SU-DHL-6 (cell line): ENCODE data around the gene TRPC5OS.

Experiments
- H2AFZ ChIP-seq: fragments of 200-600 bp; sonication (generic); 2 replicates; pipeline ENCODE4 v1.6.1; 2014; ENCODE audit warnings: low read depth, mild to moderate bottlenecking, moderate library complexity, mixed read lengths, antibody characterized with exemption, low read length; ENCODE audit not compliant: severe bottlenecking
- H3F3A ChIP-seq: fragments of 200-600 bp; shearing (Covaris generic); 2 replicates; pipeline ENCODE4 v1.6.0; 2016; ENCODE audit warnings: antibody characterized with exemption, mild to moderate bottlenecking; ENCODE audit not compliant: insufficient read depth
- H3K27ac ChIP-seq: fragments of 200-600 bp; sonication (generic); 2 replicates; pipeline ENCODE4 v1.5.1; 2016; ENCODE audit warnings: low read depth, mild to moderate bottlenecking, low read length, moderate library complexity, mixed read lengths
- H3K27me3 ChIP-seq: fragments of 200-600 bp; sonication (generic), shearing (Covaris generic); 2 replicates; pipeline ENCODE4 v1.6.0; 2014; ENCODE audit warnings: mild to moderate bottlenecking, low read length
- H3K36me3 ChIP-seq: fragments of 200-600 bp; sonication (generic); 2 replicates; pipeline ENCODE4 v1.6.1; 2014; ENCODE audit warnings: mild to moderate bottlenecking, low read length, mixed read lengths
- H3K4me2 ChIP-seq: fragments of 300-600, 200-600 bp; shearing (Covaris generic), sonication (generic); 2 replicates; pipeline ENCODE4 v1.6.0; 2014; ENCODE audit warnings: low read length, low read depth, mild to moderate bottlenecking; ENCODE audit not compliant: poor library complexity, severe bottlenecking
- H3K4me3 ChIP-seq: fragments of 200-600 bp; sonication (generic); 2 replicates; pipeline ENCODE4 v1.5.1; 2014; ENCODE audit warnings: antibody characterized with exemption, low read length, mild to moderate bottlenecking, mixed read lengths; ENCODE audit not compliant: insufficient read depth, poor library complexity, severe bottlenecking
- H3K79me2 ChIP-seq: fragments of 200-600 bp; sonication (generic); 2 replicates; pipeline ENCODE4 v1.6.1; 2014; ENCODE audit warnings: mild to moderate bottlenecking, low read length, moderate library complexity; ENCODE audit not compliant: insufficient read depth
- H3K9ac ChIP-seq: fragments of 200-600 bp; sonication (generic); 2 replicates; pipeline ENCODE4 v1.7.0; 2014; ENCODE audit warnings: mild to moderate bottlenecking, low read length
- H3K9me2 ChIP-seq: fragments of 200-600 bp; sonication (generic); replicated peaks from 2 replicates; pipeline ENCODE4 v1.6.1; 2014; ENCODE audit warnings: low read length; ENCODE audit not compliant: insufficient read depth
- H3K9me3 ChIP-seq: fragments of 200-600 bp; sonication (generic); 2 replicates; pipeline ENCODE4 v1.6.1; 2014; ENCODE audit warnings: low read length, mixed read lengths; ENCODE audit not compliant: insufficient read depth
- H4K20me1 ChIP-seq: fragments of 200-600 bp; sonication (generic); 2 replicates; pipeline ENCODE4 v1.6.1; 2014; ENCODE audit warnings: low read depth, mild to moderate bottlenecking, antibody characterized with exemption, low read length, moderate library complexity, mixed read lengths
- EZH2phosphoT487 ChIP-seq: fragments of 200-600 bp; sonication (generic), shearing (Covaris generic); conservative IDR thresholded peaks from 2 replicates; pipeline ENCODE4 v1.6.1; 2018; ENCODE audit warnings: mild to moderate bottlenecking, antibody characterized with exemption, low read length, moderate library complexity, mixed read lengths
- TF ChIP-seq, protein P1 (sequence below): fragments of 200-600 bp; sonication (generic); IDR thresholded peaks from one replicate; pipeline ENCODE4 v1.5.1; 2017; ENCODE audit warnings: antibody characterized with exemption, mild to moderate bottlenecking, low read length, moderate library complexity; ENCODE audit not compliant: insufficient read depth, poor library complexity, severe bottlenecking

The TRPC5OS gene

DNA sequence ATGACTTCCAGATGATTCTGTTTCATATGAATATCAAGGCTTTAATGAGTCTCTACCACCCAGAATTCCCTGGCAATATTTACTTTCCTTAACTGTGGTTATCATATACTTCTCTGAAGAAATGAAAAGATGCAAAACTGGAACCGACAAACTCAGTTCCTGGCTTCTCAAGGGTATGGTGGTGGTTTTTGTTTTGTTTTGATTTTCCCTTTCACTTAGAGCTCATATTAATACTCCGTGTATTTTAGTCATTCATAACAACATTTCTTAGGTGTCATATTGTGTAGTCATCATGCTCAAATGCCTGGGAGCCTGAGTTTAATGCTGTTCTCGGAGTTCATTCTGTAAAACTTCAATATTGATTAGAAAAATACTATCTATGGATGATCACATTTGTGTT, 665 bp downstream of the TRPC5OS start:
- Histone ChIP-seq H3K4me2 (no peak overlapping the region), H3K27ac (no peak overlapping the region), H3K79me2 (no peaks in the 10 kb centered on the region), H3K4me3 (no peak overlapping the region), H2AFZ (no peak overlapping the region), H3K27me3 (no peaks in the 10 kb centered on the region), H3F3A (no peaks in the 10 kb centered on the region), H3K9me3 (no peaks in the 10 kb centered on the region), H3K36me3 (no peaks in the 10 kb centered on the region), H3K9me2 (no peaks in the 10 kb centered on the region), H4K20me1 (no peaks in the 10 kb centered on the region), H3K9ac (no peak overlapping the region)
- TF ChIP-seq EZH2phosphoT487 = no peak
- TF ChIP-seq, protein P1, sequence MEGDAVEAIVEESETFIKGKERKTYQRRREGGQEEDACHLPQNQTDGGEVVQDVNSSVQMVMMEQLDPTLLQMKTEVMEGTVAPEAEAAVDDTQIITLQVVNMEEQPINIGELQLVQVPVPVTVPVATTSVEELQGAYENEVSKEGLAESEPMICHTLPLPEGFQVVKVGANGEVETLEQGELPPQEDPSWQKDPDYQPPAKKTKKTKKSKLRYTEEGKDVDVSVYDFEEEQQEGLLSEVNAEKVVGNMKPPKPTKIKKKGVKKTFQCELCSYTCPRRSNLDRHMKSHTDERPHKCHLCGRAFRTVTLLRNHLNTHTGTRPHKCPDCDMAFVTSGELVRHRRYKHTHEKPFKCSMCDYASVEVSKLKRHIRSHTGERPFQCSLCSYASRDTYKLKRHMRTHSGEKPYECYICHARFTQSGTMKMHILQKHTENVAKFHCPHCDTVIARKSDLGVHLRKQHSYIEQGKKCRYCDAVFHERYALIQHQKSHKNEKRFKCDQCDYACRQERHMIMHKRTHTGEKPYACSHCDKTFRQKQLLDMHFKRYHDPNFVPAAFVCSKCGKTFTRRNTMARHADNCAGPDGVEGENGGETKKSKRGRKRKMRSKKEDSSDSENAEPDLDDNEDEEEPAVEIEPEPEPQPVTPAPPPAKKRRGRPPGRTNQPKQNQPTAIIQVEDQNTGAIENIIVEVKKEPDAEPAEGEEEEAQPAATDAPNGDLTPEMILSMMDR = no peak

DNA sequence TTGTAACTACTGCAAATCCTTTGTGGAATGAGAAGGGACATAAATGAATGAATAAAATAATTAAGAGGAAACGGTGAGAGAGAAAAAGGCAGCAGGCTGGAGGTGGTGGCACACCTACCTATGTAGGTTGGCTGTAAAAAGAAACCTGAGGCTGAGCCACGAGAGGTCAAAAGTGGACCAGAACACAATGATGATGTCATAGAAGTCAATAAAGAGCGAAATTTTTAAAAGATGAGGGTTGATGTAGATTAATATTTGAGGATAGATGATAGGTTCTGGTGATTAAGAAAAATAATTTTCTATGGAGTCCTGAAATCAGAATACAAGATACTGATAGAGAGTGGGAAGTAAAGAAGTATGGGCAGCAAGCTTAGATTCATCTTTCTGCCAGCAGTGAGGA, 1.7 kb downstream of the TRPC5OS start:
- H3F3A ChIP-seq = no peaks in the 10 kb centered on the region
- H3K4me3 ChIP-seq = no peak overlapping the region
- no peaks in the 10 kb centered on the region for H3K36me3 ChIP-seq
- no peak overlapping the region for H2AFZ ChIP-seq
- no peak overlapping the region for H3K9ac ChIP-seq
- no peak overlapping the region for H3K4me2 ChIP-seq
- H4K20me1 ChIP-seq = no peaks in the 10 kb centered on the region
- H3K27ac ChIP-seq = no peak overlapping the region
- no peaks in the 10 kb centered on the region for H3K27me3 ChIP-seq
- TF ChIP-seq, protein P1 = no peak
- no peak for TF ChIP-seq EZH2phosphoT487
- H3K9me3 ChIP-seq = no peaks in the 10 kb centered on the region
- no peaks in the 10 kb centered on the region for H3K79me2 ChIP-seq
- H3K9me2 ChIP-seq = no peaks in the 10 kb centered on the region

DNA sequence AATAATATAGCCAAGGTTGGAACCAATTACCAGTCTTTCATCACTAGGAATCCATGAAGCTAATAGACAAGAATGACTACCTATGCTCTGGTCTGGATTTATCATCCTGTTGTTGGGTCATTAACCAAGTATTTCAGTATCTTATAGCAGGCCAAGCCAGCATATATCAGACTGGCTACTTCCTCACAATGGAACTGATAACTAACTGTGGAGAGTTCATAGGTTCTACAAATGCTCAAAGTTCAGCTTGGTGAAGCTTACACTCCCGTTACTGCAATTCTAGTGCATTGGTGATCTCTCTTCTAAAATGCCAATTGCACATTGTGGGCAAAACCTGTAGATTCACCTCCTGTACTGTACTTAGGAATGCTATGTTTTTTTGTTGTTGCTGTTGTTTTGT, 4.8 kb downstream of the TRPC5OS start:
- no peak overlapping the region for H3K4me2 ChIP-seq
- H3K36me3 ChIP-seq = no peaks in the 10 kb centered on the region
- no peaks in the 10 kb centered on the region for H3K9me3 ChIP-seq
- H3K9me2 ChIP-seq = no peaks in the 10 kb centered on the region
- no peaks in the 10 kb centered on the region for H3K79me2 ChIP-seq
- H3K9ac ChIP-seq = no peak overlapping the region
- H4K20me1 ChIP-seq = no peaks in the 10 kb centered on the region
- no peaks in the 10 kb centered on the region for H3K27me3 ChIP-seq
- no peak overlapping the region for H3K27ac ChIP-seq
- TF ChIP-seq, protein P1 = no peak
- TF ChIP-seq EZH2phosphoT487 = no peak
- no peak overlapping the region for H2AFZ ChIP-seq
- no peak overlapping the region for H3K4me3 ChIP-seq
- no peaks in the 10 kb centered on the region for H3F3A ChIP-seq

DNA sequence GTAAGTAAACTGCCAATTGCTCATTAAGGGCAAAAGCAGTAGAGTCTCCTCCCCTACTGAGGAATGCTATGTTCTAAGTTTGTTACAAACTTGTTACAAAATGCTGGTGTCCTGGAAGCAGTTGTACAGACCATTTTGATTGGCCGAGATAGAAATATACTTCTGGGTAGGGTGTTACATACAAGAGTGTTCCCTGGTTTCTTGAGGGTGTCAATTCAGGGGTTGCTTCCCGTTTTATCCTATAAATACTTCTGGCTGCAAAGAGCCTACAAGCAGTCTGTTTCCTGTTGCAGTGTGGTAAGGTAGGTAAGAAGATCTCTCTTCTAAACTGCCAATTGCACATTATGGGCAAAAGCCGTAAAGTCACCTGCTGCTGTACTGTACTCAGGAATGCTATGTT, 5.7 kb downstream of the TRPC5OS start:
- H4K20me1 ChIP-seq = no peaks in the 10 kb centered on the region
- H3K79me2 ChIP-seq = no peaks in the 10 kb centered on the region
- no peak overlapping the region for H3K27ac ChIP-seq
- no peak for TF ChIP-seq EZH2phosphoT487
- TF ChIP-seq, protein P1 = no peak
- no peaks in the 10 kb centered on the region for H3F3A ChIP-seq
- no peak overlapping the region for H3K4me2 ChIP-seq
- no peak overlapping the region for H3K9ac ChIP-seq
- no peaks in the 10 kb centered on the region for H3K9me3 ChIP-seq
- no peaks in the 10 kb centered on the region for H3K36me3 ChIP-seq
- H3K27me3 ChIP-seq = no peaks in the 10 kb centered on the region
- H3K9me2 ChIP-seq = no peaks in the 10 kb centered on the region
- no peak overlapping the region for H2AFZ ChIP-seq
- no peak overlapping the region for H3K4me3 ChIP-seq
